ENCODE data around the gene MPPED2. TPM values are rescaled to one million over a fixed set of nuclear protein-coding genes. Genes with fewer than 3 reads are reported as not detected.

MPPED2 gene
- total RNA-seq, 1 donor from 2014 or later: 179 TPM

DNA sequence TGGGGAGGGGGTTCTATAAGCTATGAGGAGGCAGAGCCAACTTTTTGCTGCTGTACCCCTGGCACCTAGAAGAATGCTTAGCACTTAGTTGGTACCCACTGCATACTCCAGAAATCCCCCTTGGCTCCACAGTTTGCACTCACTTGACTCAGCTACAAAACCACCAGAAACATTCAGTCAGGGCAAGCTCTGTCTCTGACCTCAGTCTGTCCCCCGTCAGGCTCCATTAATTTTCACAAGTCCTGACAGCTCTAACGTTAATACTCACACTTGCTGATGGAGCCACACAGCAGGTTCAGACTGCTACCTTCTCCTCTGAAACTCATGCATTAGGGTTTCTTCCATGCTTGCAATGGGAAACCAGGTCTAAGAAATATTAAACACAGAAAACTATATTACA is 81.7 kb downstream of the MPPED2 start:
- no peaks in the 10 kb centered on the region for H3K9me3 Mint-ChIP-seq
- peaks cover 33% of the 10 kb centered on the region for H3K36me3 Mint-ChIP-seq
- no peak overlapping the region for H3K4me3 Mint-ChIP-seq
- peak overlapping the region; percentile 22 for H3K27ac Mint-ChIP-seq
- no peak for DNase-seq (ENCODE audit: low spot score in 2 of 2, unreplicated experiment in 2 of 2)
- H3K4me1 Mint-ChIP-seq: peaks cover 41% of the 10 kb centered on the region
- H3K27me3 Mint-ChIP-seq (ENCODE audit: low read depth): no peaks in the 10 kb centered on the region
- TF ChIP-seq, protein P1, sequence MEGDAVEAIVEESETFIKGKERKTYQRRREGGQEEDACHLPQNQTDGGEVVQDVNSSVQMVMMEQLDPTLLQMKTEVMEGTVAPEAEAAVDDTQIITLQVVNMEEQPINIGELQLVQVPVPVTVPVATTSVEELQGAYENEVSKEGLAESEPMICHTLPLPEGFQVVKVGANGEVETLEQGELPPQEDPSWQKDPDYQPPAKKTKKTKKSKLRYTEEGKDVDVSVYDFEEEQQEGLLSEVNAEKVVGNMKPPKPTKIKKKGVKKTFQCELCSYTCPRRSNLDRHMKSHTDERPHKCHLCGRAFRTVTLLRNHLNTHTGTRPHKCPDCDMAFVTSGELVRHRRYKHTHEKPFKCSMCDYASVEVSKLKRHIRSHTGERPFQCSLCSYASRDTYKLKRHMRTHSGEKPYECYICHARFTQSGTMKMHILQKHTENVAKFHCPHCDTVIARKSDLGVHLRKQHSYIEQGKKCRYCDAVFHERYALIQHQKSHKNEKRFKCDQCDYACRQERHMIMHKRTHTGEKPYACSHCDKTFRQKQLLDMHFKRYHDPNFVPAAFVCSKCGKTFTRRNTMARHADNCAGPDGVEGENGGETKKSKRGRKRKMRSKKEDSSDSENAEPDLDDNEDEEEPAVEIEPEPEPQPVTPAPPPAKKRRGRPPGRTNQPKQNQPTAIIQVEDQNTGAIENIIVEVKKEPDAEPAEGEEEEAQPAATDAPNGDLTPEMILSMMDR (IDR thresholded peaks at IDR 0.05; ENCODE audit: unreplicated experiment): no peak

DNA sequence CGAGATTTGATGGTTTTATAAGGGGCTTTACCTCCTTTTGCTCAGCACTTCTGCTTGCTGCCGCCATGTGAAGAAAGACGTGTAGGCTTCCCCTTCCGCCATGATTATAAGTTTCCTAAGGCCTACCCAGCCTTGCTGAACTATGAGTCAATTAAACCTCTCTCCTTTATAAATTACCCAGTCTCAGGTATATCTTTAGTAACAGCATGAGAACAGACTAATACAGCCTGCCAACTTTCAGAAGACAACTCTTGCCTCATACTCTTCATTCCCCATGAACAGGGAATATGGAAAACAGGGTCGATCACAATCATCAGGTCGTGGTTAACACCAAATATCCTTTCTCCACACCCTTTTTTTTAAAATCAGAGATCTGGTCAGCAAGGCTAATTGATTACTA is 83.0 kb downstream of the MPPED2 start:
- no peaks in the 10 kb centered on the region for H3K9me3 Mint-ChIP-seq
- no peak overlapping the region for H3K27ac Mint-ChIP-seq
- no peak for DNase-seq (ENCODE audit: low spot score in 2 of 2, unreplicated experiment in 2 of 2)
- TF ChIP-seq, protein P1 (IDR thresholded peaks at IDR 0.05; ENCODE audit: unreplicated experiment): no peak
- peaks cover 38% of the 10 kb centered on the region for H3K4me1 Mint-ChIP-seq
- H3K36me3 Mint-ChIP-seq: peaks cover 35% of the 10 kb centered on the region
- no peak overlapping the region for H3K4me3 Mint-ChIP-seq
- no peaks in the 10 kb centered on the region for H3K27me3 Mint-ChIP-seq (ENCODE audit: low read depth)

DNA sequence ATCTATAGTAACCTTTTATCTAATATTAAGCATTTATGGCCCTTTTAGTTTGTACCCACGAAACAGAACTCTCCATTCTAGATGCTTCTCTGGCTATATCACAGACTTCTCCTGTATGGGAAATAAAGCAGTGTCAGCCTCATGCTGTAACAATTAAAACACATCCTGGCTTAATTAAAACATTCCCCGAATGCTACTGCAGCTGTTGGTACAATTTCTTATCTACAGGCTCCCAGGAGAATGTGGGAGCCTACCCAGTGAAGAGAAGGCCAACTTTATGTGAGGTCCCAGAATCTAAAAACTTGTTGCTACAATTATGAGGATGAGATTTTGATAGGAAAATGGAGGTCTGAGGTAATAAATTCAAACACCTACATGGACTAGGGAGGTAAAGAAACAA is 83.8 kb downstream of the MPPED2 start:
- Mint-ChIP-seq H3K36me3 (peaks cover 35% of the 10 kb centered on the region), H3K4me3 (no peak overlapping the region), H3K9me3 (no peaks in the 10 kb centered on the region), H3K4me1 (peaks cover 41% of the 10 kb centered on the region), H3K27ac (peak overlapping the region; percentile 44), H3K27me3 (ENCODE audit: low read depth) (no peaks in the 10 kb centered on the region)
- TF ChIP-seq, protein P1 (IDR thresholded peaks at IDR 0.05; ENCODE audit: unreplicated experiment): no peak
- DNase-seq (ENCODE audit: low spot score in 2 of 2, unreplicated experiment in 2 of 2): no peak

DNA sequence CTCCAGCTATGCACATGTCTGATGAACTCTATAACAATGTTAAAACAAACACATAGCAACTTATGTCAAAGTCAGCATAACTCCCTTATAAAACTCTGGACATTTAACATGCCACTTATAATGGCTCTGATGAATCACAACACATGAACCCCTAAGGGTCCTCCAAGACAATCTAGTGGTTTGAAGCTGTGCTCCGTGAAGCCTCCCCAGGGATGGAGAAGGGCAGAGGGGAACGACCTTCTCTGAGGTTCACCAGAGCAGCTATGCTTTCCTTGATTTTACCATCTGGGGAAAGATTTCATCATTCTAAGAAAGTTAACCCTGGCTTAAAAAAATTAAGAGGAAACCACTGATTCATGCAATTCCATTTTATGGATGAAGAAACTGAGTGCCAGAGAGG is 84.4 kb downstream of the MPPED2 start:
- Mint-ChIP-seq H3K4me1 (peaks cover 40% of the 10 kb centered on the region), H3K4me3 (no peak overlapping the region), H3K27ac (no peak overlapping the region), H3K9me3 (no peaks in the 10 kb centered on the region), H3K36me3 (peaks cover 35% of the 10 kb centered on the region), H3K27me3 (ENCODE audit: low read depth) (no peaks in the 10 kb centered on the region)
- TF ChIP-seq, protein P1 (IDR thresholded peaks at IDR 0.05; ENCODE audit: unreplicated experiment): no peak
- DNase-seq (ENCODE audit: low spot score in 2 of 2, unreplicated experiment in 2 of 2): no peak

DNA sequence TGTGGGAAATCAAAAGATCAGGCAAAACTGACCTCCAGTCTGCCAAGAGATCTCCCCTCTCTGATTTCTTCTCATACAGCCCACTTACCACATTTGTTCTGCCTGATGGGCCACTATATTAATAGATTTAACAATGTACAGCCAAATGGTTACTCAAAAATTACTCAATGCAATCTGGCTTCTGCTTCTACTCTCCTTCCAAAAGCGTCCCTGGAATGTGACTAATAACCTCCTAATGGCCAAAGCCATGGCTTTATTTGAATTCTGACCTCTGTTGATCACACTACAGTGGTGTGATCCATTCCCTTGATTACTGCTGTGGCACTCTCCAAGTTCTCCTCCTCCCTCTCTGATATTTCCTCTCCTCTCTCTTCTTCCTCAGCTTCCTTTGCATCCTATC is 86.2 kb downstream of the MPPED2 start:
- TF ChIP-seq, protein P1 (IDR thresholded peaks at IDR 0.05; ENCODE audit: unreplicated experiment): no peak
- Mint-ChIP-seq H3K36me3 (peaks cover 33% of the 10 kb centered on the region), H3K9me3 (no peaks in the 10 kb centered on the region), H3K27ac (peak overlapping the region; percentile 3), H3K27me3 (ENCODE audit: low read depth) (no peaks in the 10 kb centered on the region), H3K4me1 (peaks cover 49% of the 10 kb centered on the region), H3K4me3 (no peak overlapping the region)
- DNase-seq (ENCODE audit: low spot score in 2 of 2, unreplicated experiment in 2 of 2): no peak

DNA sequence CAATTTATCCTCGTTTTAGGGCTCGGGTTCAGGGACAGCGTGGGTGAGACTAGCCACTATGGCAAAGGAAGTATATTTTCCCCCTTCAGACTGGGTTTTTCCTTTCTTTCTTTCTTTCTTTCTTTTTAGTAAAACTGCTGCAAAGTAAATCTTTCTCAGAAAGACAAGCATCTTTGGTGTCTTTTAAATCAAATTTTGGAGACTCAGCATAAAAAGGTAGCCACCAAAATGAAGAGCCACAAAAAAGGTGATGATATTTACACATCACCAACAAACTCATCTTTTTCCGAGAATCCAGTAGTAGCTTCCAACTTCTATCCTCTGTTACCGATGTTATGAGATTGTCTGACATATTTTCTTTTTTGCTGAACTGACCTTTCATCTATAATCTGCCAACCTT is 88.6 kb downstream of the MPPED2 start:
- TF ChIP-seq, protein P1 (IDR thresholded peaks at IDR 0.05; ENCODE audit: unreplicated experiment): no peak
- Mint-ChIP-seq H3K4me1 (peaks cover 45% of the 10 kb centered on the region), H3K27me3 (ENCODE audit: low read depth) (no peaks in the 10 kb centered on the region), H3K27ac (peak overlapping the region; percentile 74), H3K36me3 (peaks cover 32% of the 10 kb centered on the region), H3K9me3 (no peaks in the 10 kb centered on the region), H3K4me3 (no peak overlapping the region)
- DNase-seq (ENCODE audit: low spot score in 2 of 2, unreplicated experiment in 2 of 2): no peak

Measured in mesothelial cell of epicardium (in vitro differentiated cells).